ENCODE results near the gene MORN5.
A peak's percentile ranks its signal among the peaks of the same experiment; 100 is the strongest.

The MORN5 gene

GRCh38 chr9:122226758-122227574 lies 67.3 kb downstream of the MORN5 start:
- no peak for TF ChIP-seq CTCF (IDR thresholded peaks at IDR 0.05; ENCODE audit: low read depth, low read length)
- no peak overlapping the region for H3K4me3 ChIP-seq (ENCODE audit: low read depth, low read length)

GRCh38 chr9:122227575-122227900 lies 67.8 kb downstream of the MORN5 start:
- H3K4me3 ChIP-seq (ENCODE audit: low read depth, low read length): no peak overlapping the region
- TF ChIP-seq CTCF (IDR thresholded peaks at IDR 0.05; ENCODE audit: low read depth, low read length): no peak

GRCh38 chr9:122228191-122228567 lies 68.5 kb downstream of the MORN5 start:
- TF ChIP-seq CTCF (IDR thresholded peaks at IDR 0.05; ENCODE audit: low read depth, low read length): no peak
- peak overlapping the region; percentile 36 for H3K4me3 ChIP-seq (ENCODE audit: low read depth, low read length)

- TF ChIP-seq CTCF (IDR thresholded peaks at IDR 0.05; ENCODE audit: low read depth, low read length): no peak
- H3K4me3 ChIP-seq (ENCODE audit: low read depth, low read length): peak within 1 kb of the TSS; percentile 36
Measured at GRCh38 chr9:122228568-122229484, 69.1 kb downstream of the MORN5 start, which contains the start of gene LHX6. Gene LHX6, minus strand, starts transcription at chr9:122228957. Its CDS starts 217 bp downstream, at chr9:122228740.

- no peak overlapping the region for H3K4me3 ChIP-seq (ENCODE audit: low read depth, low read length)
- TF ChIP-seq CTCF (IDR thresholded peaks at IDR 0.05; ENCODE audit: low read depth, low read length): no peak
Measured at GRCh38 chr9:122229485-122229837, 69.8 kb downstream of the MORN5 start.

- TF ChIP-seq CTCF (IDR thresholded peaks at IDR 0.05; ENCODE audit: low read depth, low read length): no peak
- H3K4me3 ChIP-seq (ENCODE audit: low read depth, low read length): no peak overlapping the region
Measured at GRCh38 chr9:122232796-122233306, 73.1 kb downstream of the MORN5 start.

All from WI38 (cell line).